Immature natural killer cell (primary cell): Measurements from ENCODE around the gene JDP2. TPM values are rescaled to one million over a fixed set of nuclear protein-coding genes. Genes with fewer than 3 reads are reported as not detected.

ENCODE experiments used
- DNase-seq, 3 donors: peaks; one replicate each; pipeline ENCODE4 v3.0.0; 2022; ENCODE audit warnings: mixed read lengths in 1 of 3
- H3K27ac Mint-ChIP-seq, 6 donors: one replicate each; pipeline ENCODE4 v1.8.0; 2020; ENCODE audit warnings: mixed read lengths in 6 of 6, mild to moderate bottlenecking in 5 of 6, inconsistent platforms in 4 of 6, moderate library complexity in 3 of 6
- H3K27me3 Mint-ChIP-seq, 3 donors: one replicate each; pipeline ENCODE4 v1.8.0; 2020 to 2021; ENCODE audit warnings: low read depth in 3 of 3, mild to moderate bottlenecking in 3 of 3, mixed read lengths in 3 of 3, moderate library complexity in 3 of 3, inconsistent platforms in 1 of 3
- H3K36me3 Mint-ChIP-seq, 3 donors: one replicate each; pipeline ENCODE4 v1.8.0; 2020; ENCODE audit warnings: mixed read lengths in 3 of 3, inconsistent platforms in 2 of 3, mild to moderate bottlenecking in 2 of 3
- H3K4me1 Mint-ChIP-seq, 2 donors: one replicate each; pipeline ENCODE4 v1.8.0; 2020; ENCODE audit warnings: inconsistent platforms in 2 of 2, mild to moderate bottlenecking in 2 of 2, mixed read lengths in 2 of 2, moderate library complexity in 1 of 2
- H3K4me3 Mint-ChIP-seq, 5 donors: one replicate each; pipeline ENCODE4 v1.8.0; 2020; ENCODE audit warnings: mild to moderate bottlenecking in 5 of 5, mixed read lengths in 5 of 5, inconsistent platforms in 3 of 5, moderate library complexity in 3 of 5
- H3K9me3 Mint-ChIP-seq, 6 donors: one replicate each; pipeline ENCODE4 v1.8.0; 2020; ENCODE audit warnings: mild to moderate bottlenecking in 6 of 6, mixed read lengths in 6 of 6, inconsistent platforms in 4 of 6, moderate library complexity in 3 of 6
- polyA plus RNA-seq, 3 donors: library from polyadenylated mRNA; unstranded; fragments of 300-500 nt; fragmentation: Illumina TruSeq; gene quantifications; one replicate each; pipeline ENCODE4 v1.2.3, GENCODE V29; 2021

The JDP2 gene
- polyA plus RNA-seq, 3 donors from 2014 or later = 0.47 TPM; not detected in 2

DNA sequence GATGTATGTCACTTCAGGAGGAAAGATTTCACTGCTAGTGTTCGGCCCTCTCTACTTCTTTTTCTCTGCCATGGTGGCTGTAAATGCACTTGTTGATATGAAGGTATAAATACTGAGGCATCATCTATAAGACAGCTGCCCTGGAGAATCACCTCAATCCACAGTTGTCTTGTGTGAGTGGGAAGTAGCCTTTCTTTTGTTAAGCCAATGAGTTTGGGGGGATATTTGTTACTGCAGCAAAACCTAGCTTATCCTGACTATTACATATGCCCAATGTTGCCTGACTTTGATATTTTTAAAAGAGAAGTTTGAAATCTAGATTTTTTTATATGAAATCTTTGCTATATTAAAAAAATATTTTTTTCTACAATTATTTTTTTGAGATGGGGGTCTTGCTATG is 3.3 kb upstream of the JDP2 start:
- no peak overlapping the region for H3K27ac Mint-ChIP-seq
- DNase-seq = no peak
- H3K27me3 Mint-ChIP-seq = peaks cover 9 to 24% (median 16%) of the 10 kb centered on the region in 3 donors
- H3K9me3 Mint-ChIP-seq = peaks cover 0 to 5% (median 0%) of the 10 kb centered on the region in 6 donors
- H3K4me1 Mint-ChIP-seq = peaks cover 5% of the 10 kb centered on the region in 2 donors
- peaks cover 0 to 6% (median 2%) of the 10 kb centered on the region in 3 donors for H3K36me3 Mint-ChIP-seq
- H3K4me3 Mint-ChIP-seq = no peak overlapping the region

DNA sequence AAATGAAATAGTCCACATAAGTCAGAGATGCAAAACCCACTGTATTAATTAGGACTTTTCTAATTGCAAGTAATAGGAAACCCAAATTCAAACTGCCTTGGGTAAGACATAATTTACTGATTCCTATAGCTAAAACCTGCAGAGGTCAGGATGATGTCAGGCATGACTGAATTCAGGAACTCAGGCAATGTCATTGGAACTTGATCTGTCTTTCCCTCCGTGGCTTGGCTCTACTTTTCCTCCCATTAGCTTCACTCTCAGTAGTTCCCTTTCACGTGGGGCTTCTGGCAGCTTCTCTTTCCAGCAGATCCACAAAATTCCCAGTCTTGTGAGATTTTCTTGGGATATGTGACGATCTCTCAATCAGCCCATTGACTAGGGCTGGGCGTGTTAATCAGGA is 2.4 kb upstream of the JDP2 start:
- DNase-seq = no peak
- Mint-ChIP-seq H3K4me1 (peaks cover 0 to 5% of the 10 kb centered on the region in 2 donors), H3K9me3 (peaks cover 0 to 5% (median 0%) of the 10 kb centered on the region in 6 donors), H3K4me3 (no peak overlapping the region), H3K27ac (no peak overlapping the region), H3K27me3 (peaks cover 9 to 24% (median 18%) of the 10 kb centered on the region in 3 donors), H3K36me3 (peaks cover 0 to 6% (median 2%) of the 10 kb centered on the region in 3 donors)

DNA sequence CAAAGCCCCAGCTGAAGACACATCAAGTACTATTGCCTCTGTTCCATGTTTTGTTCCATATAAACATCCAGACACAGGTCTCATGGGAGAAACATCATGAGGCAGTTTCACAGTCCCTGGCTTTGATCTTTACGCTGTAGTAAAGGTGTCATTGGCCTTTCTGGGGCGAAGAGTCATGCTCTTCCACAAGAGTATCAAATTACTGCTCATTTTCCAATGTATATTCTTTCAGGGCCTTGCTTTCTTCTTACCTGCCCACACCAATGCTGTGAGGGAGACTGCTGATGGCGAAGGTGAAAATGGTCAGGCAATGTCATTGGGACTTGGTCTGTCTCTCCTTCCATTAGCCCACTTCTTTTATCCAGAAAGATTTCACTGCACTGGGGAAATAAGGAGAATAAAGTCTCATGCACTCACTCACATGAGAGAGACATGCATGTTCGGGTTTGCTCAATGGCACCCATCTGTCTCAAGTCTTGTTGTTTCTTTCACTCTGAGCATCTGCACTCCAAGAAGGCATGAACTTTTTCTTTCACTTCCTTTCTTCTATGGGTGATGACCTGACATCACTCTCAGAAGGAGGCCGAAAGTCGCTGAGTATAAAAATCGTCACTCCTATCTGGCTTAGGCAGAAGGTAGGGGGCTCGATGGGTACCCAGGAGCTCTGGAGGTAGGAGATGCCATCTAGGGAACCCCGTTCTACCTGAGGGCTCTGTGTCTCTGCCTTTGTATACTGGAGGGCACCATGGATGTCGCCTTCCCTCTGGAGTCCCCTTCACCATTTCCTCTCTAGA is 1.3 kb upstream of the JDP2 start:
- DNase-seq = no peak
- Mint-ChIP-seq H3K4me1 (peaks cover 0 to 5% of the 10 kb centered on the region in 2 donors), H3K4me3 (peak overlapping the region; percentile 42 to 70 (median 60)), H3K27me3 (peaks cover 9 to 30% (median 18%) of the 10 kb centered on the region in 3 donors), H3K27ac (no peak overlapping the region), H3K9me3 (peaks cover 0 to 5% (median 0%) of the 10 kb centered on the region in 6 donors), H3K36me3 (peaks cover 0 to 6% (median 2%) of the 10 kb centered on the region in 3 donors)

DNA sequence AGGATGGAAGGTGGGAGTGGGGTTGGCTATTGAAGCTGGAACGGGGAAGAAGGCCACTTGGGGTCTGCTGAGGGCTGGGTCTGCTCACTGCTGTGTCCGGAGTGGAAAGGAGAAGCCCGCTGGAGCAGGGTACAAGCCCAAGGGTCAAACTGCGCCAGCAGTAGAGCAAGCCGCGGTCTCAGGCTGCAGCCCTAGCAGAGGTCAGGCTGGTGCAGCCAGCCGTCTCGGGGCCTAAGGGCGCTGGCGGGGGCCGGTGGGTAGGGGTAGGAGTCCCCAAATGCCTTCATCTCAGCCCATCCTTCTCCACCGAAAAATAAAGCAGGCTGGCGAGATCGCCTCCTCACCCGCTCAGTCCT is 718 bp upstream of the JDP2 start:
- Mint-ChIP-seq H3K9me3 (peaks cover 0 to 5% (median 0%) of the 10 kb centered on the region in 6 donors), H3K4me1 (peaks cover 0 to 5% of the 10 kb centered on the region in 2 donors), H3K27me3 (peaks cover 9 to 25% (median 18%) of the 10 kb centered on the region in 3 donors), H3K4me3 (peak overlapping the region; percentile 42 to 70 (median 60)), H3K27ac (no peak overlapping the region), H3K36me3 (peaks cover 0 to 6% (median 2%) of the 10 kb centered on the region in 3 donors)
- no peak for DNase-seq

DNA sequence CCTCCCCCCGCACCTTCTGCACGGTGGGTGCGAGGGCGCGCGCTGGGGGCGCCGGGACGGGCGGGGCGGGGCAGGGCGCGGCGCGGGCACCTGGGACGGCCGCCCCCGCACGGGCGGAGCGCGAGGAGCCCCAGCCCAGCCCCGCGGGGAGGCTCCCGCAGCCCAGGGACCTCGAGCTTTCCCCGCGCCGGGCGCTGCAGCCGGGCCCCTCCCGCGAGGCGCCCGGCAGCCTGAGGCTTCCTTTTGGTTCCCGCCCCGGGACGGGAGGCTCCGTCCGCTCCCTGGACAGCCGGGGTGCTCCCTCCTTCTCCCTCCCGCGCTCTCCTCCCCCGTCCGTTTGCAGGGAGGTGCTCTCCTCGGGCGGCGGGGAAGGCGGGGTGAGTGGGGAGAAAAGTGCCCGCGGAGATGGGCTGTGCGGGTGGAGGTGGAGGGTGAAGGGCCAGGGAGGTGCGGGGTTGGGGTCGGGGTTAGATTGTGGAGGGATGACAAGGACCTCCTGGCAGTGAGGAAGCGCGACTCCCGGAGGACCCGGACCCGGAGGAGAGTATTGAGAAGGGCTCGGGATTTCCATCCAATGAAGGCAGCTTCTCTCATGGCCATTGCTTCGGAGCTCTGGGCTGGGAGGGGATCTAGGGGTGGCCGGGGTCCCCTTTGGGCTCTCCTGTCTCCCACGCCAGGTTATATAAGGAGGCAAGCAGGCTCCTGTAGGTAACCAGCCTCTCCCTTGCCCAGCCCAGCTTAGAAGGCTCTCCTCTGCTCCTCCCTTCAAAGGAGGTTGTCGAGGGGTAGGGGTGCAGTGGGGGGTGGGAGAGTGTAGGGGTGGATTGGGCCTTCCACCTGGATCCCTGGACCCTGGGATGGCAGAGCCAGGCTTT is 645 bp downstream of the JDP2 start:
- peaks cover 0 to 6% (median 2%) of the 10 kb centered on the region in 3 donors for H3K36me3 Mint-ChIP-seq
- DNase-seq = no peak
- H3K4me3 Mint-ChIP-seq = peak overlapping the region; percentile 61 to 81 (median 69)
- peaks cover 0 to 5% of the 10 kb centered on the region in 2 donors for H3K4me1 Mint-ChIP-seq
- H3K27me3 Mint-ChIP-seq = peaks cover 7 to 22% (median 20%) of the 10 kb centered on the region in 3 donors
- H3K9me3 Mint-ChIP-seq = peaks cover 0 to 5% (median 0%) of the 10 kb centered on the region in 6 donors
- H3K27ac Mint-ChIP-seq = no peak overlapping the region

DNA sequence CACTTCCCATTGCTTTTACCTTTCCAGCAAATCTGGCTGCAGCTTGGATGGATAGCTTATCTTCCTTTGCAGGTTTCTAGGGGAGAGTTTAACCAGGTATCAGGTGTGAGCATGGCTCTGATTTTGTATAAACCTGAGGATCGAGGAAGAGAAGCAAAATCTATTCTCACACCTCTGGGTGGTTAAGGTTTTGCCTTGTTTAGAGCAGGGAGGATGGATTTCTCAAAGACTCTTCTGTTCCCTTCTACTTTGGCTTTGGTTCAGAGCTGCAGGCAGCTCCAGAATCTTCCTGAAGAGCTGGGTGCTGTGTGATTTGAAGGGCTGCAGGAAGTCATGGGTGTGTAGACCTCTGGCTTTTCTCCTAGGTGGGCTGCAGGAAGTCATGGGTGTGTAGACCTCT is 1.7 kb downstream of the JDP2 start:
- Mint-ChIP-seq H3K36me3 (peaks cover 0 to 2% (median 0%) of the 10 kb centered on the region in 3 donors), H3K9me3 (peaks cover 0 to 5% (median 0%) of the 10 kb centered on the region in 6 donors), H3K27me3 (peaks cover 4 to 26% (median 20%) of the 10 kb centered on the region in 3 donors), H3K27ac (no peak overlapping the region), H3K4me1 (peaks cover 0 to 5% of the 10 kb centered on the region in 2 donors), H3K4me3 (peak overlapping the region; percentile 18 to 81 (median 56))
- DNase-seq = no peak

DNA sequence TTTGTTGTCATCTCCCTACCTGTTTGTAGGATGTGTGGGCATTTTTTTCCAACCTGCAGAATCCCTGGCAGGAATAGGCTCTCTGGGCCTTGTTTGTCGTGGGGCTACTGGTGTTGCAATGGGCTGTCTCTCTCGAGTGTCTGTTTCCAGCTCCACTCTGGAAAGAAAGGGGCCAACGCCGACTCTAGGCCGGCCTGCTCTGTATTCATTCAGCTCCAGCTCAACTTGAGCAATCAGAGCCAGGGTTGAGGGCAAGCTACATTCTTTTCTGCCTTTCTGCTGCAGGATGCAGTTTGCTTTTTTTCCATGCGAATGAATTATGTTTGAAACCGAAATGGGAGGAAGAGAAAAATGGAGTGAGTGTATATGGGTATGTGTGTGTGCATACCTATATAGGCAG is 2.3 kb downstream of the JDP2 start:
- H3K4me1 Mint-ChIP-seq = peaks cover 0 to 5% of the 10 kb centered on the region in 2 donors
- H3K27me3 Mint-ChIP-seq = peaks cover 4 to 26% (median 20%) of the 10 kb centered on the region in 3 donors
- DNase-seq = no peak
- peaks cover 0 to 2% (median 0%) of the 10 kb centered on the region in 3 donors for H3K36me3 Mint-ChIP-seq
- H3K4me3 Mint-ChIP-seq = peak overlapping the region in 3 of 5 donors; percentile 26 to 69 (median 56)
- no peak overlapping the region for H3K27ac Mint-ChIP-seq
- H3K9me3 Mint-ChIP-seq = peaks cover 0 to 5% (median 0%) of the 10 kb centered on the region in 6 donors

DNA sequence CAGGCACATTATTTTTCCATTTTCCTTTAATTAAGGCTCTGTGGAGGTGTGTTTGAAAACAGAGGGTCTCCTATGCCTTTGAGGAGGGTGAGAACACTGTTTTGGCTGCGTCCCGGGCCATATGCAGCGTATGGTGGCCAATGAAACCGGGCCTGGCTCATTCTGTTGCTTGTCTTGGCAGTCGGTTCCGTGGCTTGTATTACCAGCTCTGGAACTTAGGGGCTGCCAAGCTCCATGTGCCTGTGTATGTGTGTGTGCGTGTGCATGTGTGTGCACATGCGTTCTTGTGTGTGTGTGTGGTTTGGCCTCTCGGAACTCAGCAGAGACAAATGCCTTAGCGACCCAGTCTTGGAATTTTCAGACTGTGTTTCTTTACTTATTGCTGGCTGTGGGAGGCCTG is 2.7 kb downstream of the JDP2 start:
- no peak overlapping the region for H3K27ac Mint-ChIP-seq
- peaks cover 0 to 2% (median 0%) of the 10 kb centered on the region in 3 donors for H3K36me3 Mint-ChIP-seq
- DNase-seq = no peak
- peaks cover 0 to 5% (median 0%) of the 10 kb centered on the region in 6 donors for H3K9me3 Mint-ChIP-seq
- H3K4me3 Mint-ChIP-seq = peak overlapping the region in 1 of 5 donors; percentile 56
- peaks cover 3 to 26% (median 20%) of the 10 kb centered on the region in 3 donors for H3K27me3 Mint-ChIP-seq
- peaks cover 0 to 5% of the 10 kb centered on the region in 2 donors for H3K4me1 Mint-ChIP-seq

DNA sequence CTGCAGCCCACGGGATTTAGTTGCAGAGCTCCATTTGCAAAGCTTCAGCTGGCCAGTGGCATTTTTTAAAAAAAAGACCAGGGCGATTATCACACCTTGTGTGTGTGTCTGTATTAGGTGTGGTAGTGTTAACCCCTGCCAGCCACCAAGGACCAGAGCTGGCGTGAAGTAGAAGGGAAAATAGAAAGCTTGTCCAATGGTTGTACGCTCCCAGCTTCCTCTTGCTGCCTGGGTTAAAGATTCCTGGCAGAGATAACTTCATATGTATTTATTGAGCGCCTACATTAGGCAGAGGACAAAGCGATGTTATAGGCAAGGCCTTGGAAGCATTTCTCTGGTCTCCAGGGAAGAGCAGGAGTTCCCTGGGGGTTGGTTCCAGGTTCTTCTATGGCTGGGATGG is 3.2 kb downstream of the JDP2 start:
- Mint-ChIP-seq H3K4me1 (peaks cover 0 to 5% of the 10 kb centered on the region in 2 donors), H3K27ac (no peak overlapping the region), H3K9me3 (peaks cover 0 to under 1% (median 0%) of the 10 kb centered on the region in 6 donors), H3K27me3 (peaks cover 0 to 24% (median 17%) of the 10 kb centered on the region in 3 donors), H3K4me3 (no peak overlapping the region), H3K36me3 (no peaks in the 10 kb centered on the region)
- no peak for DNase-seq

DNA sequence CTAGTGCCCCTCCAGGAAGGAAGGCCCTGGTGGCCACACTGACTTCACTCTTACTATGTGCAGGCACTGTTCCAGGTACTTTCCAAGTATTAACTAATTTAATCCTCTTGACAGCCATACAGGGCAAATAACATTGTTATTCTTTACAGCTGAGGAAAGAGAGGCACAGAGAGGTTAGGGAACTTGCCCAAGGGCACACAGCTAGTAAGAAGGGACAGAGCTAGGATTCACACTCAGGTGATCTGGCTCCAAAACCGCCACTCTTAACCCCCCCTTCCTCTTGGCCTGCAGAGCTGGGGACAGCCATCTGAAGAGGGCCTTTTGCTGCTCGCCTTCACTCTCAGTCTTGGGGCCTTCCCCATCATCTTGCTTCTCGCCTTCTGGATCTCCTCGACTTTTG is 4.0 kb downstream of the JDP2 start:
- Mint-ChIP-seq H3K27me3 (peaks cover 0 to 16% (median 10%) of the 10 kb centered on the region in 3 donors), H3K4me3 (no peak overlapping the region), H3K4me1 (peaks cover 0 to 4% of the 10 kb centered on the region in 2 donors), H3K27ac (no peak overlapping the region), H3K9me3 (no peaks in the 10 kb centered on the region), H3K36me3 (no peaks in the 10 kb centered on the region)
- DNase-seq = no peak

DNA sequence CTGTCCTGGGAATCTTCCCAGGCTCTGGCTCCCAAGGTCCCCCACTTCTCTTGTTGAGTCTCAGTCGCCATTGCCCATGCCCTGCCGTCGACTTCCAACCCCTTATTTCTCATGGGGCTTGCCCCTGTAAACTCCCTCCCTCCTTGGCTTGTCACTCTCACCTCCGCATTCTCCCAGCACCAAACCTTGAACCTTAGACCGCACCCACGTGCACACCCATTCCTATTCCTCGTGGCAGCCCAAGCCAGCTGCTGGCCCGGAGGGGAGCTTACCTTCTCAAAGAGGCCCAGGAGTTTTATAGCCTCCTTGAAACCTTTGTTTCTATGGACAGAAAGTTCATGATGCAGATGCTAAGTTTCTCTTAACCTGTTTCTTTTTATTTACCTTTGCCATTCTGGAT is 4.6 kb downstream of the JDP2 start:
- H3K4me1 Mint-ChIP-seq = peaks cover 0 to 2% of the 10 kb centered on the region in 2 donors
- H3K27ac Mint-ChIP-seq = no peak overlapping the region
- DNase-seq = no peak
- no peaks in the 10 kb centered on the region for H3K36me3 Mint-ChIP-seq
- no peaks in the 10 kb centered on the region for H3K9me3 Mint-ChIP-seq
- no peak overlapping the region for H3K4me3 Mint-ChIP-seq
- peaks cover 0 to 16% (median 8%) of the 10 kb centered on the region in 3 donors for H3K27me3 Mint-ChIP-seq

DNA sequence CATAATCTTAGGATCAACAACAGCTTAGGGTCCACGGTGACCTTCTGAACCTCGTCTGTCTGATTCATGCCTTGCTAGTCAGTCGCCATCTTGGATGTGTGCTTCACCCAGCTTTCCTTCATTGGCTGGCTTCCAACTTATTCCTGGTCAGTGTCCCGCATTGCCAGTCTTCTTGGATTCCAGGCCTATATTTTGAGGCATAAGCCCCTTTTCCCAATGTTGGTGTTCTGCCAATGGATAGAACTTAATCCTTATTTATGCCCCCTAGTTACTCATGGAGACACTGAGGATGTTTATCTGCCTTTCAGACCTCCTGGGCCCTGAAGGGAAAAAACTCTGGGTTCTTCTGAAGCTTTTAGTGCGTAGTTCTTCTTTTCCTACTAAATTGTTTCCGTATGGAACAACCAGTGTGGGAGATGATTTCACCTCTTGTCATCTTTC is 5.8 kb downstream of the JDP2 start:
- Mint-ChIP-seq H3K4me1 (peaks cover 0 to under 1% of the 10 kb centered on the region in 2 donors), H3K4me3 (no peak overlapping the region), H3K27me3 (peaks cover 0 to 18% (median 11%) of the 10 kb centered on the region in 3 donors), H3K36me3 (no peaks in the 10 kb centered on the region), H3K27ac (no peak overlapping the region), H3K9me3 (no peaks in the 10 kb centered on the region)
- no peak for DNase-seq

DNA sequence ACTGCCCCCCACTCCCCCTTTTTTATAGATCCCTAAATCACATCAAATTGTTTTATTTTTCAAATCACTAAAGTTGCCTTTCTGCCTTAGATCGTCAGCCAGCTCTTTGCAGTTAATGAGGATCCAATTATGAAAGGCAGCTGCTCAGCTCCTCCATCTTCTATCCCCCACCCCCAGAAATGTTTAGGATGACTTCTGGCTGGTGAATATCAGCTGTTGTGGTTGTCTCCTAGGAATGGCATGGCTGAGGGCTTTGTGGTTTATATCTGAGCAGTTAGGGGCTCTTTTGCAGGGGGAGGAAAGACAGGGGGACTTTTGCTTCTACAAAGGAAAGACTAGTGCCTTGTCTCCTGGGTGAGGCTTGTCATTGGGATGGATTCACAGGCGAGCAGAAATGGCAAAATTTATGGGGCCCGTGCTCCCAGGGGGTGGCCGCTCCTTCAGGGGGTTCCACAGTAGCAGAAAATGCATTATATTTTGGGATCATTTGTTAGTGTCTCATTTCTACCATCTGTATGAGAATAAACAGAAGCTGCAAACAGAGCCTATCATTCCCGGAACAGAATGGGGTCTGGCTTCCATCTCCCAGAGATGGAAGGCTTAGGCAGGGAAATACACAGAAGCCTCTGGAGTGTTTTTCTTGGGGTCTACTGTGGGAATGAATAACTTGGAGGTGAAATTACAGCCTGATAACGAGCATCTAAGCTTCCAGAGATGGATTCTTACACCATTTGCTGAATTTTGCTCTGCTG is 6.5 kb downstream of the JDP2 start:
- H3K9me3 Mint-ChIP-seq = no peaks in the 10 kb centered on the region
- H3K27ac Mint-ChIP-seq = no peak overlapping the region
- no peak overlapping the region for H3K4me3 Mint-ChIP-seq
- no peaks in the 10 kb centered on the region for H3K4me1 Mint-ChIP-seq
- peaks cover 0 to 22% (median 10%) of the 10 kb centered on the region in 3 donors for H3K27me3 Mint-ChIP-seq
- DNase-seq = no peak
- no peaks in the 10 kb centered on the region for H3K36me3 Mint-ChIP-seq
